Loucy (cell line): ENCODE measurements around the gene STK11IP.

Experiments used
- H2AFZ ChIP-seq: fragments of 200-600 bp; sonication (generic); 2 replicates; pipeline ENCODE4 v1.6.0; 2016; ENCODE audit warnings: antibody characterized with exemption, mild to moderate bottlenecking, low read length, moderate library complexity
- H3F3A ChIP-seq: fragments of 200-600 bp; 2 replicates; pipeline ENCODE4 v1.6.0; 2016; ENCODE audit warnings: antibody characterized with exemption, low read depth, mild to moderate bottlenecking
- H3K27me3 ChIP-seq: fragments of 200-600 bp; sonication (generic); 2 replicates; pipeline ENCODE4 v1.6.1; 2014; ENCODE audit warnings: low read length, mild to moderate bottlenecking; ENCODE audit not compliant: insufficient read depth, poor library complexity, severe bottlenecking
- H3K36me3 ChIP-seq: fragments of 200-600 bp; sonication (generic); 2 replicates; pipeline ENCODE4 v1.6.1; 2016; ENCODE audit warnings: low read length; ENCODE audit not compliant: insufficient read depth
- H3K4me1 ChIP-seq: fragments of 200-600 bp; sonication (generic); 2 replicates; pipeline ENCODE4 v1.5.1; 2014; ENCODE audit warnings: low read length, mild to moderate bottlenecking; ENCODE audit not compliant: insufficient read depth, poor library complexity, severe bottlenecking
- H3K4me2 ChIP-seq: fragments of 200-600 bp; sonication (generic); 2 replicates; pipeline ENCODE4 v1.6.0; 2014; ENCODE audit warnings: antibody characterized with exemption, low read length, low read depth, mild to moderate bottlenecking; ENCODE audit not compliant: poor library complexity, severe bottlenecking
- H3K4me3 ChIP-seq: fragments of 200-600 bp; sonication (generic); 2 replicates; pipeline ENCODE4 v1.5.1; 2014; ENCODE audit warnings: low read length, mild to moderate bottlenecking, mixed read lengths; ENCODE audit not compliant: poor library complexity, severe bottlenecking
- H3K79me2 ChIP-seq: fragments of 200-600 bp; sonication (generic); 2 replicates; pipeline ENCODE4 v1.6.1; 2014; ENCODE audit warnings: low read length; ENCODE audit not compliant: insufficient read depth
- H3K9ac ChIP-seq: fragments of 200-600 bp; sonication (generic); 2 replicates; pipeline ENCODE4 v1.6.0; 2014; ENCODE audit warnings: mild to moderate bottlenecking, low read depth, low read length, moderate library complexity; ENCODE audit not compliant: poor library complexity, severe bottlenecking
- H3K9me2 ChIP-seq: fragments of 200-600 bp; sonication (generic); replicated peaks from 2 replicates; pipeline ENCODE4 v1.6.1; 2016; ENCODE audit warnings: low read depth, low read length, mixed read lengths
- H3K9me3 ChIP-seq: fragments of 200-600 bp; sonication (generic); 2 replicates; pipeline ENCODE4 v1.6.1; 2014; ENCODE audit warnings: mild to moderate bottlenecking, antibody characterized with exemption, low read length, low read depth; ENCODE audit not compliant: insufficient read depth
- H4K20me1 ChIP-seq: fragments of 200-600 bp; sonication (generic); 2 replicates; pipeline ENCODE4 v1.6.0; 2014; ENCODE audit warnings: antibody characterized with exemption, low read length, mild to moderate bottlenecking; ENCODE audit not compliant: insufficient read depth, poor library complexity, severe bottlenecking
- CTCF ChIP-seq: fragments of 200-600 bp; sonication (generic); conservative IDR thresholded peaks from 2 replicates; pipeline ENCODE4 v1.5.1; 2014; ENCODE audit warnings: mild to moderate bottlenecking, antibody characterized with exemption, low read length
- EZH2phosphoT487 ChIP-seq: fragments of 200-600 bp; IDR thresholded peaks from 2 replicates; pipeline ENCODE4 v1.6.1; 2018; ENCODE audit warnings: antibody characterized with exemption, mild to moderate bottlenecking, moderate library complexity, borderline replicate concordance

STK11IP gene

GRCh38 chr2:219611306-219611705 is 13.6 kb downstream of the STK11IP start:
- no peaks in the 10 kb centered on the region for H3K27me3 ChIP-seq
- TF ChIP-seq EZH2phosphoT487: no peak
- no peak for TF ChIP-seq CTCF
- no peaks in the 10 kb centered on the region for H3K4me1 ChIP-seq
- H3K36me3 ChIP-seq: peaks cover 11% of the 10 kb centered on the region; the same call in 1 of the 2 replicates
- H4K20me1 ChIP-seq: no peaks in the 10 kb centered on the region
- no peak overlapping the region for H3K4me3 ChIP-seq
- no peak overlapping the region for H3K4me2 ChIP-seq
- H3K9me3 ChIP-seq: no peaks in the 10 kb centered on the region
- H2AFZ ChIP-seq: no peak overlapping the region
- H3K9me2 ChIP-seq: no peaks in the 10 kb centered on the region
- H3K79me2 ChIP-seq: no peaks in the 10 kb centered on the region
- no peak overlapping the region for H3K9ac ChIP-seq
- no peaks in the 10 kb centered on the region for H3F3A ChIP-seq

GRCh38 chr2:219611866-219612576 is 14.4 kb downstream of the STK11IP start:
- no peaks in the 10 kb centered on the region for H3F3A ChIP-seq
- peaks cover 7% of the 10 kb centered on the region; the same call in 1 of the 2 replicates for H3K36me3 ChIP-seq
- no peak overlapping the region for H3K4me2 ChIP-seq
- H2AFZ ChIP-seq: no peak overlapping the region
- H3K27me3 ChIP-seq: no peaks in the 10 kb centered on the region
- no peaks in the 10 kb centered on the region for H3K4me1 ChIP-seq
- no peaks in the 10 kb centered on the region for H4K20me1 ChIP-seq
- no peaks in the 10 kb centered on the region for H3K79me2 ChIP-seq
- no peak for TF ChIP-seq CTCF
- TF ChIP-seq EZH2phosphoT487: no peak
- no peaks in the 10 kb centered on the region for H3K9me2 ChIP-seq
- no peak overlapping the region for H3K4me3 ChIP-seq
- no peaks in the 10 kb centered on the region for H3K9me3 ChIP-seq
- H3K9ac ChIP-seq: no peak overlapping the region

- no peak overlapping the region for H2AFZ ChIP-seq
- no peaks in the 10 kb centered on the region for H3K4me1 ChIP-seq
- no peak overlapping the region for H3K4me3 ChIP-seq
- TF ChIP-seq EZH2phosphoT487 (no peak), CTCF (no peak)
- H3K4me2 ChIP-seq: no peak overlapping the region
- H3K27me3 ChIP-seq: no peaks in the 10 kb centered on the region
- H3K36me3 ChIP-seq: peaks cover 5% of the 10 kb centered on the region; the same call in 1 of the 2 replicates
- no peaks in the 10 kb centered on the region for H3K9me2 ChIP-seq
- no peaks in the 10 kb centered on the region for H3F3A ChIP-seq
- H3K79me2 ChIP-seq: no peaks in the 10 kb centered on the region
- H3K9ac ChIP-seq: no peak overlapping the region
- no peaks in the 10 kb centered on the region for H3K9me3 ChIP-seq
- no peaks in the 10 kb centered on the region for H4K20me1 ChIP-seq
These were observed 15.1 kb downstream of the STK11IP start for GRCh38 chr2:219612577-219613286.
